ENCODE data around the gene TENT4A. TPM values are rescaled to one million over a fixed set of nuclear protein-coding genes. Genes with fewer than 3 reads are reported as not detected.

Gene TENT4A
- total RNA-seq, 1 experiment from 2014 or later, result 39.3 TPM

- H3K79me2 ChIP-seq (ENCODE audit: low read length), result no peaks in the 10 kb centered on the region
- ATAC-seq, result no peak
- H3F3A ChIP-seq (ENCODE audit: low read length, unreplicated experiment), result no peaks in the 10 kb centered on the region
- no peak overlapping the region for H3K9ac ChIP-seq (ENCODE audit: low read length)
- no peak overlapping the region for H2AFZ ChIP-seq (ENCODE audit: low read length)
- intact Hi-C loops (cut with micrococcal nuclease), result no loop called here
- no peak overlapping the region for H3K4me2 ChIP-seq (ENCODE audit: low read length)
- H3K9me3 ChIP-seq (ENCODE audit: low read length), result no peaks in the 10 kb centered on the region
- no peak overlapping the region for H3K4me3 ChIP-seq (ENCODE audit: low read length)
- ChIA-PET POLR2A (ENCODE audit: unreplicated experiment) (no interaction called here), CTCF (no interaction called here)
- H3K27ac ChIP-seq (ENCODE audit: low read length), result no peak overlapping the region
- no peaks in the 10 kb centered on the region for H4K20me1 ChIP-seq (ENCODE audit: low read length)
- H3K36me3 ChIP-seq (ENCODE audit: low read depth, low read length), result no peaks in the 10 kb centered on the region
- no TSS peak for BruUV-seq (replicated peaks)
- H3K4me1 ChIP-seq (ENCODE audit: insufficient read depth, low read length), result peaks cover 38% of the 10 kb centered on the region
- H3K27me3 ChIP-seq (ENCODE audit: low read length), result no peaks in the 10 kb centered on the region
- no peak for DNase-seq
- no peaks in the 10 kb centered on the region for H3K9me2 ChIP-seq (replicated peaks; ENCODE audit: low read length)
- TF ChIP-seq, protein P1, sequence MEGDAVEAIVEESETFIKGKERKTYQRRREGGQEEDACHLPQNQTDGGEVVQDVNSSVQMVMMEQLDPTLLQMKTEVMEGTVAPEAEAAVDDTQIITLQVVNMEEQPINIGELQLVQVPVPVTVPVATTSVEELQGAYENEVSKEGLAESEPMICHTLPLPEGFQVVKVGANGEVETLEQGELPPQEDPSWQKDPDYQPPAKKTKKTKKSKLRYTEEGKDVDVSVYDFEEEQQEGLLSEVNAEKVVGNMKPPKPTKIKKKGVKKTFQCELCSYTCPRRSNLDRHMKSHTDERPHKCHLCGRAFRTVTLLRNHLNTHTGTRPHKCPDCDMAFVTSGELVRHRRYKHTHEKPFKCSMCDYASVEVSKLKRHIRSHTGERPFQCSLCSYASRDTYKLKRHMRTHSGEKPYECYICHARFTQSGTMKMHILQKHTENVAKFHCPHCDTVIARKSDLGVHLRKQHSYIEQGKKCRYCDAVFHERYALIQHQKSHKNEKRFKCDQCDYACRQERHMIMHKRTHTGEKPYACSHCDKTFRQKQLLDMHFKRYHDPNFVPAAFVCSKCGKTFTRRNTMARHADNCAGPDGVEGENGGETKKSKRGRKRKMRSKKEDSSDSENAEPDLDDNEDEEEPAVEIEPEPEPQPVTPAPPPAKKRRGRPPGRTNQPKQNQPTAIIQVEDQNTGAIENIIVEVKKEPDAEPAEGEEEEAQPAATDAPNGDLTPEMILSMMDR (conservative IDR thresholded peaks at IDR 0.05; ENCODE audit: low read depth, low read length), result no peak
- no peak for TF ChIP-seq EZH2phosphoT487 (IDR thresholded peaks at IDR 0.05; ENCODE audit: borderline replicate concordance, low read length)
- TF ChIP-seq EZH2 (IDR thresholded peaks at IDR 0.05; ENCODE audit: low read length, unreplicated experiment), result no peak
Observed at GRCh38 chr5:6707852-6708251, 5.4 kb upstream of the TENT4A start.

DNA sequence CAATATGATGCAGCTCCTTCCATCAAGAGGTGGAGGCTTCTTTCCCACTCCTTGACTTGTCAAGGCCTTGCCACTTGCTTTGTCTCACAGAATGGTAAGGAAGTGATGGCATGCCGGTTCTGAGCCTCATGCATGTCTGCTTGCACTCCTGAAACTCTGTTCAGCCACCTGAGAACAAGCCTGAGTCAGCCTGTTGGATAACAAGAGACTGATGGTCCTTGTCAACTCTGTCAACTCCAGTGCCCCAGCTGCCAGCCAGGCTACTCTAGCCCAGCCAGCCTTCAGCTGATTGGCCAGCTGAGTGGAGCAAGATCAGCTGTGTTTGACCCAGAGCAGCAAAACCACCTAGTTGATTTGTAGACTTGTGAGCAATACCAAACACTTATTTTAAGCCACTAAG lies 4.4 kb upstream of the TENT4A start:
- H3K79me2 ChIP-seq (ENCODE audit: low read length), result no peaks in the 10 kb centered on the region
- intact Hi-C loops (cut with micrococcal nuclease), result no loop called here
- ChIA-PET POLR2A (ENCODE audit: unreplicated experiment) (no interaction called here), CTCF (no interaction called here)
- H2AFZ ChIP-seq (ENCODE audit: low read length), result no peak overlapping the region
- ATAC-seq (no peak), DNase-seq (no peak)
- no peak overlapping the region for H3K4me2 ChIP-seq (ENCODE audit: low read length)
- H3K27ac ChIP-seq (ENCODE audit: low read length), result no peak overlapping the region
- H3K36me3 ChIP-seq (ENCODE audit: low read depth, low read length), result no peaks in the 10 kb centered on the region
- H3K4me3 ChIP-seq (ENCODE audit: low read length), result no peak overlapping the region
- no peaks in the 10 kb centered on the region for H3F3A ChIP-seq (ENCODE audit: low read length, unreplicated experiment)
- TF ChIP-seq EZH2 (IDR thresholded peaks at IDR 0.05; ENCODE audit: low read length, unreplicated experiment) (no peak), EZH2phosphoT487 (IDR thresholded peaks at IDR 0.05; ENCODE audit: borderline replicate concordance, low read length) (no peak)
- TF ChIP-seq, protein P1 (conservative IDR thresholded peaks at IDR 0.05; ENCODE audit: low read depth, low read length), result no peak
- no peaks in the 10 kb centered on the region for H3K27me3 ChIP-seq (ENCODE audit: low read length)
- BruUV-seq (replicated peaks), result no TSS peak
- H3K9me3 ChIP-seq (ENCODE audit: low read length), result no peaks in the 10 kb centered on the region
- H3K4me1 ChIP-seq (ENCODE audit: insufficient read depth, low read length), result peaks cover 33% of the 10 kb centered on the region
- H4K20me1 ChIP-seq (ENCODE audit: low read length), result no peaks in the 10 kb centered on the region
- H3K9ac ChIP-seq (ENCODE audit: low read length), result no peak overlapping the region
- no peaks in the 10 kb centered on the region for H3K9me2 ChIP-seq (replicated peaks; ENCODE audit: low read length)

GRCh38 chr5:6710070-6710469 lies 3.2 kb upstream of the TENT4A start:
- no peak overlapping the region for H3K9ac ChIP-seq (ENCODE audit: low read length)
- peaks cover 10% of the 10 kb centered on the region for H3K79me2 ChIP-seq (ENCODE audit: low read length)
- H3K36me3 ChIP-seq (ENCODE audit: low read depth, low read length), result no peaks in the 10 kb centered on the region
- peaks cover 21% of the 10 kb centered on the region for H3K4me1 ChIP-seq (ENCODE audit: insufficient read depth, low read length)
- no peak overlapping the region for H2AFZ ChIP-seq (ENCODE audit: low read length)
- peak; percentile 64 for DNase-seq
- TF ChIP-seq, protein P1 (conservative IDR thresholded peaks at IDR 0.05; ENCODE audit: low read depth, low read length), result no peak
- no peak for TF ChIP-seq EZH2 (IDR thresholded peaks at IDR 0.05; ENCODE audit: low read length, unreplicated experiment)
- no peak for TF ChIP-seq EZH2phosphoT487 (IDR thresholded peaks at IDR 0.05; ENCODE audit: borderline replicate concordance, low read length)
- no peaks in the 10 kb centered on the region for H3F3A ChIP-seq (ENCODE audit: low read length, unreplicated experiment)
- CTCF ChIA-PET, result no interaction called here
- no peak overlapping the region for H3K4me3 ChIP-seq (ENCODE audit: low read length)
- ATAC-seq, result no peak
- no peaks in the 10 kb centered on the region for H3K9me2 ChIP-seq (replicated peaks; ENCODE audit: low read length)
- POLR2A ChIA-PET (ENCODE audit: unreplicated experiment), result no interaction called here
- intact Hi-C loops (cut with micrococcal nuclease), result no loop called here
- no peak overlapping the region for H3K4me2 ChIP-seq (ENCODE audit: low read length)
- H3K27ac ChIP-seq (ENCODE audit: low read length), result no peak overlapping the region
- H3K9me3 ChIP-seq (ENCODE audit: low read length), result no peaks in the 10 kb centered on the region
- no TSS peak for BruUV-seq (replicated peaks)
- peaks cover 5% of the 10 kb centered on the region for H4K20me1 ChIP-seq (ENCODE audit: low read length)
- no peaks in the 10 kb centered on the region for H3K27me3 ChIP-seq (ENCODE audit: low read length)

Data from PC-3 (cell line).